ENCODE results near the gene ATXN2.

DNA sequence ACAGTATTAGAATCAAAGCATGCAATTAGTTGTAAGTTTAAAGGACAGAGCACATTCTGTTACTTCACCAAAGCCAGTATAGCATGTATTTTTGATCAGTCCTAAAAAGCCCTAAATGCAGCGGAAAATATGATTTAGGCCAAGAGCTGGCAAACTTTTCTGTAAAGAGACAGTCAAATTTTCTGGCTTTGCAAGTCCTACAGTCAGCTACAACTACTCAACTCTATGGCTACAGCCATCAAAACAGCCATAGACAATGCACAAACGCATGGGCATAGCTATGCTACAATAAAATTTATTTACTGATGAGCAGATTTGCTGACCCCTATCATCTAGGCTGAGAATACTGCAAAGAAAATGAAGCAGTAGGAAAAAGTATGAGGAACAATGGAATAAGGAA is 52.9 kb downstream of the ATXN2 start:
- TF ChIP-seq, protein P1, sequence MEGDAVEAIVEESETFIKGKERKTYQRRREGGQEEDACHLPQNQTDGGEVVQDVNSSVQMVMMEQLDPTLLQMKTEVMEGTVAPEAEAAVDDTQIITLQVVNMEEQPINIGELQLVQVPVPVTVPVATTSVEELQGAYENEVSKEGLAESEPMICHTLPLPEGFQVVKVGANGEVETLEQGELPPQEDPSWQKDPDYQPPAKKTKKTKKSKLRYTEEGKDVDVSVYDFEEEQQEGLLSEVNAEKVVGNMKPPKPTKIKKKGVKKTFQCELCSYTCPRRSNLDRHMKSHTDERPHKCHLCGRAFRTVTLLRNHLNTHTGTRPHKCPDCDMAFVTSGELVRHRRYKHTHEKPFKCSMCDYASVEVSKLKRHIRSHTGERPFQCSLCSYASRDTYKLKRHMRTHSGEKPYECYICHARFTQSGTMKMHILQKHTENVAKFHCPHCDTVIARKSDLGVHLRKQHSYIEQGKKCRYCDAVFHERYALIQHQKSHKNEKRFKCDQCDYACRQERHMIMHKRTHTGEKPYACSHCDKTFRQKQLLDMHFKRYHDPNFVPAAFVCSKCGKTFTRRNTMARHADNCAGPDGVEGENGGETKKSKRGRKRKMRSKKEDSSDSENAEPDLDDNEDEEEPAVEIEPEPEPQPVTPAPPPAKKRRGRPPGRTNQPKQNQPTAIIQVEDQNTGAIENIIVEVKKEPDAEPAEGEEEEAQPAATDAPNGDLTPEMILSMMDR (IDR thresholded peaks at IDR 0.05), result no peak
- no peak for TF ChIP-seq POLR2A (IDR thresholded peaks at IDR 0.05)

Data from body of pancreas (tissue), 4 donors.